ENCODE data around the gene ATP8A2.

GRCh38 chr13:25886438-25887214 lies 514.9 kb downstream of the ATP8A2 start:
- TF ChIP-seq CTCF (conservative IDR thresholded peaks at IDR 0.05) (no peak), EZH2 (IDR thresholded peaks at IDR 0.05; ENCODE audit: low read depth) (no peak)
